HG02571 (cell line): ENCODE results near the gene PRKG1.

ENCODE experiments used
- ATAC-seq: cut with Tn5 transposase; IDR thresholded peaks from one replicate; pipeline ENCODE4 v1.9.1; 2021; ENCODE audit warnings: mild to moderate bottlenecking, moderate library complexity; ENCODE audit not compliant: unreplicated experiment

PRKG1 gene

GRCh38 chr10:52074505-52075026 is 1000.3 kb downstream of the PRKG1 start:
- no peak for ATAC-seq

- ATAC-seq: no peak
These were observed 1003.5 kb downstream of the PRKG1 start for GRCh38 chr10:52077814-52078213.

GRCh38 chr10:52078397-52078937 is 1004.2 kb downstream of the PRKG1 start:
- no peak for ATAC-seq

GRCh38 chr10:52082307-52082706 is 1008.0 kb downstream of the PRKG1 start:
- no peak for ATAC-seq

GRCh38 chr10:52083422-52083821 is 1009.1 kb downstream of the PRKG1 start:
- no peak for ATAC-seq

GRCh38 chr10:52092390-52092789 is 1018.1 kb downstream of the PRKG1 start:
- ATAC-seq: no peak

GRCh38 chr10:52098130-52098529 is 1023.8 kb downstream of the PRKG1 start:
- no peak for ATAC-seq

- ATAC-seq: no peak
These were observed 1024.8 kb downstream of the PRKG1 start for GRCh38 chr10:52099026-52099600.

- no peak for ATAC-seq
These were observed 1025.8 kb downstream of the PRKG1 start for GRCh38 chr10:52100011-52100547.

GRCh38 chr10:52105301-52105700 is 1031.0 kb downstream of the PRKG1 start:
- no peak for ATAC-seq

- no peak for ATAC-seq
These were observed 1031.7 kb downstream of the PRKG1 start for GRCh38 chr10:52106011-52106410.

GRCh38 chr10:52106899-52107298 is 1032.6 kb downstream of the PRKG1 start:
- no peak for ATAC-seq

GRCh38 chr10:52108236-52108635 is 1033.9 kb downstream of the PRKG1 start:
- ATAC-seq: no peak

- ATAC-seq: no peak
These were observed 1036.3 kb downstream of the PRKG1 start for GRCh38 chr10:52110576-52110975.

GRCh38 chr10:52111101-52111891 is 1037.0 kb downstream of the PRKG1 start:
- no peak for ATAC-seq

GRCh38 chr10:52115823-52116222 is 1041.5 kb downstream of the PRKG1 start:
- ATAC-seq: no peak

- no peak for ATAC-seq
These were observed 1045.2 kb downstream of the PRKG1 start for GRCh38 chr10:52119507-52119906.

- ATAC-seq: no peak
These were observed 1047.4 kb downstream of the PRKG1 start for GRCh38 chr10:52121688-52122087.

GRCh38 chr10:52128056-52128683 is 1053.9 kb downstream of the PRKG1 start:
- ATAC-seq: no peak

GRCh38 chr10:52129410-52130178 is 1055.3 kb downstream of the PRKG1 start:
- ATAC-seq: no peak

- ATAC-seq: no peak
These were observed 1060.8 kb downstream of the PRKG1 start for GRCh38 chr10:52135101-52135500.
